ENCODE data around the gene INKA2. TPM values are rescaled to one million over a fixed set of nuclear protein-coding genes. Genes with fewer than 3 reads are reported as not detected.

The INKA2 gene
- total RNA-seq, 1 experiment from 2014 or later = 12.3 TPM

GRCh38 chr1:111776391-111776790 lies 37.2 kb upstream of the INKA2 start:
- H3K27me3 Mint-ChIP-seq (ENCODE audit: low read depth) = no peaks in the 10 kb centered on the region; the same call in 1 of the 2 replicates
- Histone ChIP-seq H3K79me2 (ENCODE audit: insufficient read depth, low read length) (no peaks in the 10 kb centered on the region), H3K27ac (ENCODE audit: insufficient read length, low read depth, low read length) (no peak overlapping the region), H3K14ac (ENCODE audit: insufficient read depth, low read length) (no peak overlapping the region), H3K27me3 (ENCODE audit: insufficient read depth, low read length) (no peaks in the 10 kb centered on the region; the same call in 1 of the 2 replicates), H2BK15ac (ENCODE audit: low read depth, low read length) (no peak overlapping the region), H4K20me1 (ENCODE audit: control insufficient read depth, insufficient read depth, insufficient read length) (no peaks in the 10 kb centered on the region), H2BK20ac (ENCODE audit: low read depth, low read length, poor library complexity, severe bottlenecking) (no peak overlapping the region), H2AK5ac (ENCODE audit: insufficient read length, low read length) (no peak overlapping the region), H3K4ac (ENCODE audit: low read depth, low read length) (no peak overlapping the region), H3K9me3 (ENCODE audit: control insufficient read depth, low read depth, low read length) (no peaks in the 10 kb centered on the region), H3K18ac (ENCODE audit: insufficient read length, low read depth, low read length) (no peak overlapping the region), H3K9ac (ENCODE audit: extremely low read depth, insufficient read length, low read length) (no peak overlapping the region), H3K4me1 (ENCODE audit: insufficient read depth, low read length) (no peaks in the 10 kb centered on the region; the same call in 1 of the 2 replicates), H2BK5ac (ENCODE audit: insufficient read length, low read length) (no peak overlapping the region), H2BK12ac (ENCODE audit: insufficient read length, low read depth, low read length) (no peak overlapping the region), H3K56ac (ENCODE audit: insufficient read length, low read depth, low read length) (no peak overlapping the region), H3T11ph (ENCODE audit: low read length) (no peak overlapping the region), H4K91ac (ENCODE audit: insufficient read length, low read depth, low read length) (no peak overlapping the region), H3K23me2 (ENCODE audit: insufficient read length, low read depth, low read length, poor library complexity, severe bottlenecking) (no peaks in the 10 kb centered on the region), H2AFZ (ENCODE audit: low read length) (no peak overlapping the region), H3K79me1 (ENCODE audit: insufficient read depth, low read depth, low read length, poor library complexity, severe bottlenecking) (no peaks in the 10 kb centered on the region), H4K8ac (replicated peaks; ENCODE audit: insufficient read length, low read depth, low read length) (no peak overlapping the region), H4K5ac (ENCODE audit: insufficient read length, low read depth, low read length) (no peak overlapping the region), H3K4me2 (ENCODE audit: insufficient read depth, insufficient read length, low read length) (no peak overlapping the region), H3K23ac (ENCODE audit: insufficient read length, low read depth, low read length) (no peak overlapping the region), H2BK120ac (ENCODE audit: low read depth, low read length, poor library complexity, severe bottlenecking) (no peak overlapping the region)
- H3K4me3 Mint-ChIP-seq = no peak overlapping the region
- H3K9me3 Mint-ChIP-seq = no peaks in the 10 kb centered on the region
- peaks cover 22 to 25% of the 10 kb centered on the region in 2 experiments for H3K4me1 Mint-ChIP-seq
- H3K27ac Mint-ChIP-seq = no peak overlapping the region
- no peak for DNase-seq
- no peaks in the 10 kb centered on the region; a peak in 1 of 7 replicates for H3K36me3 Mint-ChIP-seq (ENCODE audit: insufficient read depth in 1 of 3, low read depth in 3 of 3)
- no CpG with 5 or more reads among the region's 2 CpGs for WGBS (ENCODE audit: extremely low coverage, insufficient read length, low lambda C conversion rate)
- no peak for TF ChIP-seq CTCF (conservative IDR thresholded peaks at IDR 0.05)
